Vagina (tissue), 2 donors: ENCODE data around the gene MIEN1. TPM values are rescaled to one million over a fixed set of nuclear protein-coding genes. Genes with fewer than 3 reads are reported as not detected.
A peak's percentile ranks its signal among the peaks of the same experiment; 100 is the strongest.
"Not testable (repeated sequence)": the region's sequence is repeated elsewhere in the genome, so short reads cannot be mapped to it uniquely, and the experiment has no call there.

ENCODE experiments used
- DNase-seq, 2 donors: peaks; one replicate each; pipeline ENCODE4 v3.0.0-alpha.2; 2017; ENCODE audit errors: extremely low spot score in 2 of 2
- H3K27ac ChIP-seq: fragments of 200-600 bp; sonication (generic); one replicate; pipeline ENCODE4 v1.5.1; 2019
- H3K27me3 ChIP-seq: fragments of 200-600 bp; sonication (generic); one replicate; pipeline ENCODE4 v1.5.1; 2019
- H3K36me3 ChIP-seq, 2 donors: fragments of 200-600 bp; sonication (generic); one replicate each; pipeline ENCODE4 v1.5.1; 2017 to 2019
- H3K4me1 ChIP-seq: fragments of 200-600 bp; sonication (generic); one replicate; pipeline ENCODE4 v1.5.1; 2019
- H3K4me3 ChIP-seq, 2 donors: fragments of 200-600 bp; sonication (generic); 1 replicate in 1 of 2; 2 replicates in 1 of 2; pipeline ENCODE4 v1.5.1; 2016 to 2019
- H3K9me3 ChIP-seq: fragments of 200-600 bp; sonication (generic); one replicate; pipeline ENCODE4 v1.5.1; 2019
- POLR2A ChIP-seq, 2 donors: fragments of 450-650 bp; IDR thresholded peaks; one replicate each; pipeline ENCODE4 v1.6.1; 2017; ENCODE audit warnings: antibody characterized with exemption in 2 of 2, mild to moderate bottlenecking in 2 of 2, moderate library complexity in 2 of 2
- POLR2AphosphoS5 ChIP-seq, 2 donors: sonication (generic); formaldehyde crosslinking; IDR thresholded peaks; one replicate each; pipeline ENCODE4 v1.9.0; 2017; ENCODE audit warnings: antibody characterized with exemption in 2 of 2, mild to moderate bottlenecking in 2 of 2, low read depth in 1 of 2; ENCODE audit not compliant: insufficient read depth in 1 of 2
- intact Hi-C: fragments of 100-400 bp; cut with DNase I; formaldehyde crosslinking; loops from one replicate; pipeline ENCODE4 v1.15.1; 2023
- total RNA-seq: library from RNA; depleted of rRNA; stranded (reverse); fragments of >200 nt; gene quantifications from one replicate; pipeline ENCODE4 v1.2.3, GENCODE V29; 2016
- TF ChIP-seq, protein P1 (sequence below), 3 experiments: fragments of 450-650 bp in 2 of 3; fragments of 200-600 bp in 1 of 3; sonication (generic) in 1 of 3; IDR thresholded peaks; one replicate each; pipeline ENCODE4 v1.5.1; 2017 to 2019; ENCODE audit warnings: antibody characterized with exemption in 3 of 3, mild to moderate bottlenecking in 2 of 3, moderate library complexity in 2 of 3

MIEN1 gene
- total RNA-seq, 1 donor from 2014 or later, result 74.2 TPM

DNA sequence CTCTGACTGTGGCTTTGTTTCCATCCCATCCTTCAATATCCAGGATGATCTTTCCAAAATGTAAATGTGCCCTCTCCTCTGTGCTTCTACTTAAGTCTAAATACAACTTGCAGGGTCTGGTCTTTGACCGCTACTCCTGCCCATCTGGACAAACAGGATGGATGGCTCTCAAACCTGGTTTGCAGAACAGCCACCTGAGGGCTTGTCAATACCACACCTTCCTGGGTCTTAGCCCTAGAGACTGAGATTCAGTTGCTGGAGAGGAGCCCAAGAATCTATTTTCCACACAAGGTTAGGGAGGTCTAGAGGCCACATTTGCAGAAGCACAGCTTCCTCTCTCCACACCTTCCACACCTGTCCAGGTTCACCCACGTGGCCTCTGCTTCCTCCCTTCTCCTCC lies 5.5 kb upstream of the MIEN1 start:
- Histone ChIP-seq H3K36me3 (no peaks in the 10 kb centered on the region), H3K4me3 (no peak overlapping the region), H3K27ac (no peak overlapping the region), H3K9me3 (no peaks in the 10 kb centered on the region), H3K4me1 (peaks cover 43% of the 10 kb centered on the region), H3K27me3 (no peaks in the 10 kb centered on the region)
- DNase-seq, result no peak
- TF ChIP-seq POLR2AphosphoS5 (IDR thresholded peaks at IDR 0.05; ENCODE audit: insufficient read depth in 1 of 2, low read depth in 1 of 2), result no peak
- TF ChIP-seq POLR2A (IDR thresholded peaks at IDR 0.05), result no peak
- TF ChIP-seq, protein P1, sequence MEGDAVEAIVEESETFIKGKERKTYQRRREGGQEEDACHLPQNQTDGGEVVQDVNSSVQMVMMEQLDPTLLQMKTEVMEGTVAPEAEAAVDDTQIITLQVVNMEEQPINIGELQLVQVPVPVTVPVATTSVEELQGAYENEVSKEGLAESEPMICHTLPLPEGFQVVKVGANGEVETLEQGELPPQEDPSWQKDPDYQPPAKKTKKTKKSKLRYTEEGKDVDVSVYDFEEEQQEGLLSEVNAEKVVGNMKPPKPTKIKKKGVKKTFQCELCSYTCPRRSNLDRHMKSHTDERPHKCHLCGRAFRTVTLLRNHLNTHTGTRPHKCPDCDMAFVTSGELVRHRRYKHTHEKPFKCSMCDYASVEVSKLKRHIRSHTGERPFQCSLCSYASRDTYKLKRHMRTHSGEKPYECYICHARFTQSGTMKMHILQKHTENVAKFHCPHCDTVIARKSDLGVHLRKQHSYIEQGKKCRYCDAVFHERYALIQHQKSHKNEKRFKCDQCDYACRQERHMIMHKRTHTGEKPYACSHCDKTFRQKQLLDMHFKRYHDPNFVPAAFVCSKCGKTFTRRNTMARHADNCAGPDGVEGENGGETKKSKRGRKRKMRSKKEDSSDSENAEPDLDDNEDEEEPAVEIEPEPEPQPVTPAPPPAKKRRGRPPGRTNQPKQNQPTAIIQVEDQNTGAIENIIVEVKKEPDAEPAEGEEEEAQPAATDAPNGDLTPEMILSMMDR (IDR thresholded peaks at IDR 0.05), result no peak
- intact Hi-C loops, result no loop called here

DNA sequence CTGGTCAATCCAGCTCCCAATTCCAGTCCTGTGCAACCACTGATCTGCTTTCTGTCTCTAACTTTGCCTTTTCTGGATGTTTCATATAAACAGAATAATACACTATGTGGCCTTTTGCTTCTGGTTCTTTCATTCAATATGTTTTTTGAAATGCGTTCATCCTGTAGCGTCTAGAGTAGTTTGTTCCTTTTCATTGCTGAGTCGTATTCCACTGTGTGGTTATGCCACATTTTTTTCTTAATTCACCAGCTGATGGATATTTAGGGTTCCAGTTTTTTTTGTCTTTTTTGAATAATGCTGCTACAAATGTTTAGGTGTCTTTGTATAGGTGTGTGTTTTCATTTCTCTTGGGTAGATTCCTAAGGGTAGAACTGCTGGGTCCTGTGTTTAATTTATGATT lies 2.3 kb upstream of the MIEN1 start:
- TF ChIP-seq, protein P1 (IDR thresholded peaks at IDR 0.05), result no peak
- TF ChIP-seq POLR2AphosphoS5 (IDR thresholded peaks at IDR 0.05; ENCODE audit: insufficient read depth in 1 of 2, low read depth in 1 of 2) (no peak), POLR2A (IDR thresholded peaks at IDR 0.05) (no peak)
- DNase-seq, result no peak
- no peaks in the 10 kb centered on the region for H3K9me3 ChIP-seq
- peaks cover 0 to 15% of the 10 kb centered on the region in 2 donors for H3K36me3 ChIP-seq
- H3K4me3 ChIP-seq, result no peak overlapping the region
- no peaks in the 10 kb centered on the region for H3K27me3 ChIP-seq
- peaks cover 28% of the 10 kb centered on the region for H3K4me1 ChIP-seq
- no peak overlapping the region for H3K27ac ChIP-seq
- intact Hi-C loops, result loop anchor here (5.0 kb wide), 1 partner anchor 50 kb away; no protein-coding TSS in a partner anchor

DNA sequence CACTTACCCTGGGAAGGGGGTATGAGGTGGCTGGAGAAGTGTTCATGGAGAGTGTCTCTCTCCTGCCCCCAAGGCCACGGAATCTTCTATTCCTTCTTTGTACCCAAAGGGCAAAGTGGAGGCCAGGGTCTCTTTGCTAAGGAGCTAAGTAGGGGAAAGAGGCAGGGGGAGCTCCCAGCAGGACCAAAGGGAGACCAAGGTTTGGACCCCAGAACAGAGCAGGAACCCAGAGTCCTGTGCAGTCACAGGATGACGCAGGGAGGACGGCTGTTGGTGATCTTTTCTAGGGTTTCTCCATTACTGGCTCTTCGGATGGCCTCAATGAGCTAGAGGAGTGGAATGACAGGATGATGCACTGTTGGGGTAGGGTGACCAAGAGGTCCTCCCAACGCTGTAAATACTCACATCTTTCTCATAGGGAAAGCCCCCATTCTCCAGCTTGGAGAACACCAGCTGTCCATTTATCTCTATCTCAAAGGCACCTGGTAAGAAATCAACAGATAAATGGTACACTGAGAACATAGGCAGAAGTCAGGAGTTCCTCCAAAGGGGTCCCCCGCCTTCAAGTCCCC lies 966 bp downstream of the MIEN1 start:
- H3K4me3 ChIP-seq, result peak overlapping the region; percentile 70 to 74
- no peaks in the 10 kb centered on the region for H3K9me3 ChIP-seq
- no peaks in the 10 kb centered on the region for H3K27me3 ChIP-seq
- peaks cover 0 to 33% of the 10 kb centered on the region in 2 donors for H3K36me3 ChIP-seq
- no peak for DNase-seq
- intact Hi-C loops, result no loop called here
- peak overlapping the region; percentile 89 for H3K27ac ChIP-seq
- TF ChIP-seq, protein P1 (IDR thresholded peaks at IDR 0.05), result no peak
- TF ChIP-seq POLR2AphosphoS5 (IDR thresholded peaks at IDR 0.05; ENCODE audit: insufficient read depth in 1 of 2, low read depth in 1 of 2) (no peak), POLR2A (IDR thresholded peaks at IDR 0.05) (no peak)
- peaks cover 20% of the 10 kb centered on the region for H3K4me1 ChIP-seq

DNA sequence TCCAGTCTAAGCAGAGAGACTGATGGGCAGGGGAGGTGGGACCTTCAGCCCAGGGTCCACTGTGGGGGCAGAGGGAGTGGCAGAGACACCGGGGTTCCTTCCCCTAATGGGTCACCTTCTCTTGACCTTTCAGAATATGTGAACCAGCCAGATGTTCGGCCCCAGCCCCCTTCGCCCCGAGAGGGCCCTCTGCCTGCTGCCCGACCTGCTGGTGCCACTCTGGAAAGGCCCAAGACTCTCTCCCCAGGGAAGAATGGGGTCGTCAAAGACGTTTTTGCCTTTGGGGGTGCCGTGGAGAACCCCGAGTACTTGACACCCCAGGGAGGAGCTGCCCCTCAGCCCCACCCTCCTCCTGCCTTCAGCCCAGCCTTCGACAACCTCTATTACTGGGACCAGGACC lies 2.8 kb downstream of the MIEN1 start:
- no peak overlapping the region for H3K27ac ChIP-seq
- DNase-seq, result no peak
- TF ChIP-seq, protein P1 (IDR thresholded peaks at IDR 0.05), result no peak
- TF ChIP-seq POLR2A (IDR thresholded peaks at IDR 0.05), result no peak
- no peak for TF ChIP-seq POLR2AphosphoS5 (IDR thresholded peaks at IDR 0.05; ENCODE audit: insufficient read depth in 1 of 2, low read depth in 1 of 2)
- peaks cover 20% of the 10 kb centered on the region for H3K4me1 ChIP-seq
- intact Hi-C loops, result no loop called here
- no peak overlapping the region for H3K4me3 ChIP-seq
- H3K27me3 ChIP-seq, result no peaks in the 10 kb centered on the region
- peaks cover 0 to 33% of the 10 kb centered on the region in 2 donors for H3K36me3 ChIP-seq
- H3K9me3 ChIP-seq, result no peaks in the 10 kb centered on the region

DNA sequence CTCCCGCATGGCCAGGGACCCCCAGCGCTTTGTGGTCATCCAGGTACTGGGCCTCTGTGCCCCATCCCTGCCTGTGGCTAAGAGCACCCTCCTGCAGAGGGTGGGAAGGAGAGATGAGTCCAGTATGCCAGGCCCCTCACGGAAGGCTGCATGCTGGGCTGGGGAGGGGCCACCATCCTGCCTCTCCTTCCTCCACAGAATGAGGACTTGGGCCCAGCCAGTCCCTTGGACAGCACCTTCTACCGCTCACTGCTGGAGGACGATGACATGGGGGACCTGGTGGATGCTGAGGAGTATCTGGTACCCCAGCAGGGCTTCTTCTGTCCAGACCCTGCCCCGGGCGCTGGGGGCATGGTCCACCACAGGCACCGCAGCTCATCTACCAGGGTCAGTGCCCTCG lies 3.7 kb downstream of the MIEN1 start:
- no peaks in the 10 kb centered on the region for H3K27me3 ChIP-seq
- no peaks in the 10 kb centered on the region for H3K9me3 ChIP-seq
- TF ChIP-seq POLR2AphosphoS5 (IDR thresholded peaks at IDR 0.05; ENCODE audit: insufficient read depth in 1 of 2, low read depth in 1 of 2), result no peak
- no peak for TF ChIP-seq POLR2A (IDR thresholded peaks at IDR 0.05)
- TF ChIP-seq, protein P1 (IDR thresholded peaks at IDR 0.05), result no peak
- H3K4me1 ChIP-seq, result peaks cover 20% of the 10 kb centered on the region
- no peak for DNase-seq
- no peak overlapping the region for H3K4me3 ChIP-seq
- H3K27ac ChIP-seq, result no peak overlapping the region
- intact Hi-C loops, result no loop called here
- peaks cover 0 to 33% of the 10 kb centered on the region in 2 donors for H3K36me3 ChIP-seq

DNA sequence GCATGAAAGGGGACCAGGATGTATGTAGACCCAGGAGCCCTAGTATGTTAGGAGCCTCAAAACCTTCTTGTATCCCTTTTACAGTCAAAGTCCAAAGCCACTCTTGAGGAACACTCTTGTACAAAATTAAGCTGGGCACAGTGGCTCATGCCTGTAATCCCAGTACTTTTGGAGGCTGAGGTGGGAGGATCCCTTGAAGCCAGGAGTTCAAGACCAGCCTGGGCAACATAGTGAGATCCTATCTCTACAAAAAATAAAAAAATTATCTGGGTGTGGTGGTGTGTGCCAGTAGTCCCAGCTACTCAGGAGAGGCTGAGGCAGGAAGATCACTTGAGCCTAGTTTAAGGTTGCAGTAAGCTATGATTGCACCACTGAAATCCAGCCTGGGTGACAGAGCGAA lies 4.4 kb downstream of the MIEN1 start:
- Histone ChIP-seq H3K4me1 (peaks cover 18% of the 10 kb centered on the region), H3K36me3 (peaks cover 0 to 33% of the 10 kb centered on the region in 2 donors)
- H3K9me3 ChIP-seq, intact Hi-C loops, DNase-seq, H3K4me3 ChIP-seq, H3K27ac ChIP-seq, H3K27me3 ChIP-seq: not testable (repeated sequence)
